IMR-90 (cell line): ENCODE results near the gene TBC1D22A. TPM values are rescaled to one million over a fixed set of nuclear protein-coding genes. Genes with fewer than 3 reads are reported as not detected.

Experiments
- ATAC-seq: fragments of 200-7000 bp; cut with Tn5 transposase; 2 replicates; pipeline ENCODE4 v1.9.1; 2020; ENCODE audit warnings: low read depth, mild to moderate bottlenecking, moderate library complexity
- BruUV-seq: library from RNA; stranded (reverse); fragments of 400-500 nt; replicated peaks from 2 replicates; lab custom pipeline; 2021; lab: Mats Ljungman, UMichigan
- CTCF ChIA-PET: fragments of 300-600 bp; formaldehyde crosslinking; extraction: SDS; loops from one replicate; lab custom pipeline; 2021; ENCODE audit warnings: antibody characterized with exemption; lab: Yijun Ruan, JAX
- POLR2A ChIA-PET: fragments of 300-600 bp; sonication (Branson Sonifier 250); formaldehyde crosslinking; loops from one replicate; lab custom pipeline; 2022; ENCODE audit warnings: antibody characterized with exemption; ENCODE audit not compliant: unreplicated experiment; lab: Charles Lee
- DNase-seq: peaks from one replicate; pipeline ENCODE4 v3.0.0; 2013
- H2AFZ ChIP-seq: replicated peaks from 2 replicates; pipeline ENCODE3; 2013; ENCODE audit warnings: low read length, mild to moderate bottlenecking; ENCODE audit not compliant: poor library complexity
- H2AK5ac ChIP-seq: 2 replicates; pipeline ENCODE4 v1.6.1; 2013; ENCODE audit warnings: low read depth, low read length, inconsistent platforms
- H2AK9ac ChIP-seq: replicated peaks from 2 replicates; pipeline ENCODE3; 2013; ENCODE audit warnings: mild to moderate bottlenecking, low read depth, low read length, moderate library complexity; ENCODE audit not compliant: poor library complexity
- H2BK120ac ChIP-seq: 2 replicates; pipeline ENCODE4 v1.6.1; 2013; ENCODE audit warnings: low read depth, low read length, inconsistent platforms
- H2BK15ac ChIP-seq: 3 replicates; pipeline ENCODE4 v1.6.1; 2013; ENCODE audit warnings: low read depth, low read length, inconsistent platforms
- H2BK20ac ChIP-seq: 2 replicates; pipeline ENCODE4 v1.6.1; 2013; ENCODE audit warnings: low read depth, mild to moderate bottlenecking, inconsistent platforms, low read length, moderate library complexity
- H2BK5ac ChIP-seq: 2 replicates; pipeline ENCODE4 v1.6.1; 2013; ENCODE audit warnings: mild to moderate bottlenecking, low read depth, low read length, inconsistent platforms; ENCODE audit not compliant: poor library complexity, severe bottlenecking
- H3K14ac ChIP-seq: replicated peaks from 2 replicates; pipeline ENCODE4 v1.6.1; 2013; ENCODE audit warnings: low read depth, low read length, inconsistent platforms
- H3K18ac ChIP-seq: 2 replicates; pipeline ENCODE4 v1.6.1; 2013; ENCODE audit warnings: low read depth, low read length, control low read depth
- H3K23ac ChIP-seq: 2 replicates; pipeline ENCODE4 v1.6.1; 2013; ENCODE audit warnings: low read depth, low read length, inconsistent platforms
- H3K27ac ChIP-seq: 2 replicates; pipeline ENCODE4 v1.5.1; 2013; ENCODE audit warnings: mild to moderate bottlenecking, control low read depth, low read length; ENCODE audit not compliant: insufficient read depth
- H3K27me3 ChIP-seq: 2 replicates; pipeline ENCODE4 v1.6.1; 2013; ENCODE audit warnings: low read length; ENCODE audit not compliant: control insufficient read depth, insufficient read depth
- H3K36me3 ChIP-seq: 2 replicates; pipeline ENCODE4 v1.6.1; 2013; ENCODE audit warnings: low read length, mixed read lengths; ENCODE audit not compliant: control insufficient read depth, insufficient read depth
- H3K4ac ChIP-seq: 2 replicates; pipeline ENCODE4 v1.6.1; 2013; ENCODE audit warnings: low read depth, low read length, inconsistent platforms
- H3K4me1 ChIP-seq: 2 replicates; pipeline ENCODE4 v1.6.1; 2013; ENCODE audit warnings: low read length, mixed read lengths; ENCODE audit not compliant: control insufficient read depth, insufficient read depth
- H3K4me2 ChIP-seq: 2 replicates; pipeline ENCODE4 v1.6.1; 2013; ENCODE audit warnings: low read depth, mild to moderate bottlenecking, control low read depth, low read length, moderate library complexity
- H3K4me3 ChIP-seq: 2 replicates; pipeline ENCODE4 v1.5.1; 2013; ENCODE audit warnings: low read depth, mild to moderate bottlenecking, control low read depth, low read length, moderate library complexity; ENCODE audit not compliant: insufficient read depth
- H3K56ac ChIP-seq: 2 replicates; pipeline ENCODE4 v1.6.1; 2013; ENCODE audit warnings: low read length, inconsistent platforms; ENCODE audit not compliant: insufficient read depth; ENCODE audit errors: extremely low read depth
- H3K79me1 ChIP-seq, 2 experiments: 2 replicates each; pipeline ENCODE4 v1.6.1; 2013; ENCODE audit warnings: low read length in 2 of 2, inconsistent platforms in 1 of 2, low read depth in 1 of 2
- H3K9ac ChIP-seq: 2 replicates; pipeline ENCODE4 v1.6.1; 2013; ENCODE audit warnings: low read depth, low read length, control low read depth
- H3K9me1 ChIP-seq: 2 replicates; pipeline ENCODE4 v1.6.1; 2013; ENCODE audit warnings: low read length, inconsistent platforms; ENCODE audit not compliant: insufficient read depth
- H3K9me3 ChIP-seq: 2 replicates; pipeline ENCODE4 v1.6.1; 2013; ENCODE audit warnings: low read length; ENCODE audit not compliant: control insufficient read depth, insufficient read depth
- H4K20me1 ChIP-seq: 2 replicates; pipeline ENCODE4 v1.6.1; 2013; ENCODE audit warnings: low read length, inconsistent platforms; ENCODE audit not compliant: insufficient read depth
- H4K5ac ChIP-seq: 2 replicates; pipeline ENCODE4 v1.6.1; 2013; ENCODE audit warnings: mild to moderate bottlenecking, low read depth, low read length, control low read depth
- H4K8ac ChIP-seq, 2 experiments: 2 replicates each; pipeline ENCODE4 v1.6.1; 2013; ENCODE audit warnings: low read depth in 2 of 2, low read length in 2 of 2, control low read depth in 1 of 2, inconsistent platforms in 1 of 2
- H4K91ac ChIP-seq: 2 replicates; pipeline ENCODE4 v1.6.1; 2013; ENCODE audit warnings: low read depth, low read length, inconsistent platforms; ENCODE audit not compliant: insufficient read depth
- BHLHE40 ChIP-seq: fragments of 150-350 bp; IDR thresholded peaks from 2 replicates; pipeline ENCODE4 v1.6.1; 2016; ENCODE audit warnings: mild to moderate bottlenecking, low read depth, low read length
- CEBPB ChIP-seq: IDR thresholded peaks from 2 replicates; pipeline ENCODE4 v1.6.1; 2012; ENCODE audit warnings: low read depth, low read length, improper control_type of control experiment
- CHD1 ChIP-seq: IDR thresholded peaks from 2 replicates; pipeline ENCODE4 v1.6.1; 2012; ENCODE audit warnings: low read depth, low read length, improper control_type of control experiment
- ELK1 ChIP-seq: fragments of 150-350 bp; IDR thresholded peaks from 2 replicates; pipeline ENCODE4 v1.6.1; 2016; ENCODE audit warnings: low read depth, mild to moderate bottlenecking, low read length, moderate library complexity, borderline replicate concordance
- FOS ChIP-seq: fragments of 150-350 bp; IDR thresholded peaks from 2 replicates; pipeline ENCODE4 v1.6.1; 2016; ENCODE audit warnings: low read depth, low read length
- MAFK ChIP-seq: IDR thresholded peaks from 2 replicates; pipeline ENCODE4 v1.6.1; 2012; ENCODE audit warnings: low read depth, low read length, improper control_type of control experiment
- MAZ ChIP-seq: IDR thresholded peaks from 2 replicates; pipeline ENCODE4 v1.6.1; 2012; ENCODE audit warnings: low read depth, mild to moderate bottlenecking, low read length, improper control_type of control experiment, moderate library complexity, borderline replicate concordance
- NFE2L2 ChIP-seq: fragments of 150-350 bp; IDR thresholded peaks from 2 replicates; pipeline ENCODE4 v1.6.1; 2016; ENCODE audit warnings: low read depth, mild to moderate bottlenecking, low read length
- RAD21 ChIP-seq: IDR thresholded peaks from 2 replicates; pipeline ENCODE4 v1.6.1; 2012; ENCODE audit warnings: low read length, improper control_type of control experiment
- RCOR1 ChIP-seq: IDR thresholded peaks from 2 replicates; pipeline ENCODE4 v1.6.1; 2012; ENCODE audit warnings: mild to moderate bottlenecking, low read length, improper control_type of control experiment; ENCODE audit not compliant: insufficient replicate concordance
- RFX5 ChIP-seq: IDR thresholded peaks from 2 replicates; pipeline ENCODE4 v1.8.0; 2012; ENCODE audit warnings: low read depth, mild to moderate bottlenecking, low read length, moderate library complexity
- USF2 ChIP-seq: fragments of 150-350 bp; IDR thresholded peaks from 2 replicates; pipeline ENCODE4 v1.6.1; 2017; ENCODE audit warnings: mild to moderate bottlenecking, antibody characterized with exemption, low read length, low read depth
- WGBS, 2 experiments: methylation state at CpG; one replicate each; pipeline versions ENCODE4 v1.1.5 to v1.1.7; 2013; ENCODE audit warnings: missing lambda C conversion rate in 2 of 2; ENCODE audit not compliant: insufficient read length in 1 of 2; ENCODE audit errors: extremely low coverage in 2 of 2; 5-methylcytosine and 5-hydroxymethylcytosine counted together
- dilution Hi-C: fragments of 300-500 bp; cut with HindIII; formaldehyde crosslinking; loops from one replicate; pipeline ENCODE4 v1.14.3; 2018; ENCODE audit warnings: low sequenced_read_pairs; ENCODE audit not compliant: unreplicated experiment
- in situ Hi-C: fragments of 300-500 bp; cut with MboI; formaldehyde crosslinking; loops from 3 replicates; pipeline ENCODE4 v1.14.3; 2019; ENCODE audit warnings: low sequenced_read_pairs, inconsistent platforms, mixed read lengths
- intact Hi-C: fragments of 100-400 bp; cut with micrococcal nuclease; formaldehyde crosslinking; loops from 2 replicates; pipeline ENCODE4 v1.10.0; 2022
- polyA plus RNA-seq, 3 experiments: library from polyadenylated mRNA; depleted of rRNA; stranded (reverse); fragments of >200 nt; gene quantifications; 2 replicates each; pipeline ENCODE4 v1.2.3, GENCODE V29; 2012; ENCODE audit warnings: low replicate concordance in 1 of 3
- total RNA-seq: library from RNA; depleted of rRNA; stranded (reverse); fragments of >200 nt; gene quantifications from 2 replicates; pipeline ENCODE4 v1.2.3, GENCODE V29; 2012

TBC1D22A gene
- total and polyA plus RNA-seq, 2 of the 4 experiments (the other 2 are of a cell fraction): 9.0 to 16.7 TPM

GRCh38 chr22:46929710-46930204 is 167.3 kb downstream of the TBC1D22A start:
- in situ Hi-C loops: no loop called here
- 91% methylated on average over 4 of the region's 9 CpGs; no CpG with 5 or more reads in 1 of the 2 experiments for WGBS, 2 experiments

More at GRCh38 chr22:46929710-46930204, 167.3 kb downstream of the TBC1D22A start:
- no peaks in the 10 kb centered on the region for H3K27me3 ChIP-seq
- no peaks in the 10 kb centered on the region for H3K9me3 ChIP-seq
- no peak overlapping the region for H4K8ac ChIP-seq
- DNase-seq (no peak), ATAC-seq (no peak)
- H3K4me1 ChIP-seq: peaks cover 7% of the 10 kb centered on the region
- no peak overlapping the region for H2BK5ac ChIP-seq
- no peak overlapping the region for H2AFZ ChIP-seq
- TF ChIP-seq BHLHE40 (no peak), RCOR1 (no peak), USF2 (no peak), CEBPB (no peak), ELK1 (no peak), RFX5 (no peak), CHD1 (no peak), MAZ (no peak), RAD21 (no peak), FOS (no peak), MAFK (no peak), NFE2L2 (no peak)
- intact Hi-C loops: no loop called here
- H4K20me1 ChIP-seq: peaks cover 2% of the 10 kb centered on the region; the same call in 1 of the 2 replicates
- no peak overlapping the region for H3K4me3 ChIP-seq
- H2BK15ac ChIP-seq: no peak overlapping the region
- no peak overlapping the region for H4K5ac ChIP-seq
- H3K9ac ChIP-seq: no peak overlapping the region
- H3K56ac ChIP-seq: no peak overlapping the region
- no peak overlapping the region for H4K91ac ChIP-seq
- no TSS peak for BruUV-seq
- no peak overlapping the region for H2BK20ac ChIP-seq
- no peak overlapping the region for H3K18ac ChIP-seq
- no peak overlapping the region for H3K4ac ChIP-seq
- H3K23ac ChIP-seq: no peak overlapping the region
- H3K4me2 ChIP-seq: no peak overlapping the region
- H3K79me1 ChIP-seq: peaks cover 3 to 31% of the 10 kb centered on the region in 2 experiments; a peak in 3 of 4 replicates
- ChIA-PET CTCF (no interaction called here), POLR2A (no interaction called here)
- peaks cover 19% of the 10 kb centered on the region for H3K9me1 ChIP-seq
- no peak overlapping the region for H3K27ac ChIP-seq
- H2BK120ac ChIP-seq: no peak overlapping the region
- no peak overlapping the region for H2AK5ac ChIP-seq
- dilution Hi-C loops: no loop called here
- no peak overlapping the region for H3K14ac ChIP-seq
- H2AK9ac ChIP-seq: no peak overlapping the region
- no peaks in the 10 kb centered on the region for H3K36me3 ChIP-seq
